Tibial nerve (tissue), 4 donors: ENCODE data around the gene SLITRK6.

Source experiments
- EP300 ChIP-seq, 2 donors: sonication (generic); formaldehyde crosslinking; IDR thresholded peaks; one replicate each; pipeline ENCODE4 v1.6.1; 2017; ENCODE audit warnings: antibody characterized with exemption in 2 of 2, mild to moderate bottlenecking in 1 of 2
- TF ChIP-seq, protein P1 (sequence below), 5 experiments: fragments of 200-600 bp in 3 of 5; fragments of 450-650 bp in 2 of 5; sonication (generic) in 3 of 5; IDR thresholded peaks; one replicate each; pipeline ENCODE4 v1.5.1; 2016 to 2019; ENCODE audit warnings: antibody characterized with exemption in 5 of 5, mild to moderate bottlenecking in 3 of 5, moderate library complexity in 2 of 5

- TF ChIP-seq, protein P1, sequence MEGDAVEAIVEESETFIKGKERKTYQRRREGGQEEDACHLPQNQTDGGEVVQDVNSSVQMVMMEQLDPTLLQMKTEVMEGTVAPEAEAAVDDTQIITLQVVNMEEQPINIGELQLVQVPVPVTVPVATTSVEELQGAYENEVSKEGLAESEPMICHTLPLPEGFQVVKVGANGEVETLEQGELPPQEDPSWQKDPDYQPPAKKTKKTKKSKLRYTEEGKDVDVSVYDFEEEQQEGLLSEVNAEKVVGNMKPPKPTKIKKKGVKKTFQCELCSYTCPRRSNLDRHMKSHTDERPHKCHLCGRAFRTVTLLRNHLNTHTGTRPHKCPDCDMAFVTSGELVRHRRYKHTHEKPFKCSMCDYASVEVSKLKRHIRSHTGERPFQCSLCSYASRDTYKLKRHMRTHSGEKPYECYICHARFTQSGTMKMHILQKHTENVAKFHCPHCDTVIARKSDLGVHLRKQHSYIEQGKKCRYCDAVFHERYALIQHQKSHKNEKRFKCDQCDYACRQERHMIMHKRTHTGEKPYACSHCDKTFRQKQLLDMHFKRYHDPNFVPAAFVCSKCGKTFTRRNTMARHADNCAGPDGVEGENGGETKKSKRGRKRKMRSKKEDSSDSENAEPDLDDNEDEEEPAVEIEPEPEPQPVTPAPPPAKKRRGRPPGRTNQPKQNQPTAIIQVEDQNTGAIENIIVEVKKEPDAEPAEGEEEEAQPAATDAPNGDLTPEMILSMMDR (IDR thresholded peaks at IDR 0.05) = no peak
- TF ChIP-seq EP300 (IDR thresholded peaks at IDR 0.05) = no peak
These were observed 13.1 kb upstream of the SLITRK6 start for GRCh38 chr13:85812282-85812681.
